ENCODE measurements around the gene IMPA2. TPM values are rescaled to one million over a fixed set of nuclear protein-coding genes. Genes with fewer than 3 reads are reported as not detected.
A peak's percentile ranks its signal among the peaks of the same experiment; 100 is the strongest.
"Not testable (repeated sequence)": the region's sequence is repeated elsewhere in the genome, so short reads cannot be mapped to it uniquely, and the experiment has no call there.

The IMPA2 gene
- total RNA-seq, 2 experiments from 2014 or later, result 17.7 to 20.8 TPM

DNA sequence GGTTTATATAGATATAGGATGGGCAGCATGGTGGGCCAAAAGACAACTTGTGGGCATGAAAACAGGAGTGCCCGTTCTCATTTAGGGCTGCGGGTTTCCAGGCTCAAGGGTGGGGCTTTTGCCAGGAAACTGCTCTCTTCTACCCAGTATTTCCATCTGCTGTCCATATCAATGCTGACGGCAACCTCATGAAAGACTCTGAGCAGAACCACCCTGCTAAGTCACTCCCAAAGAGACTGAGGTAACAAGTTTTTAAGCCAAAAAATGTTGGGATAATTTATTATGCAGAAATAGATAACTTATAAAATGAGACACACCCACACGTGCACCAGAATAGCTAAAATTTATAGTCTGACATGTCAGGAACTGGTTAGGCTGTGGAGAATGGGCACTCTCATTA is 37.1 kb upstream of the IMPA2 start:
- TF ChIP-seq CTCF (IDR thresholded peaks at IDR 0.05), result no peak
- ChIA-PET CTCF (interaction anchor here (3.8 kb wide), 1 partner anchor 51 kb away, joined by 27 read pairs; no protein-coding TSS in a partner anchor), POLR2A (no interaction called here)
- Mint-ChIP-seq H3K4me1 (ENCODE audit: low read depth) (peaks cover 5% of the 10 kb centered on the region), H3K9me3 (no peaks in the 10 kb centered on the region), H3K27ac (no peak overlapping the region), H3K4me3 (no peak overlapping the region), H3K36me3 (ENCODE audit: low read depth) (no peaks in the 10 kb centered on the region), H3K27me3 (no peaks in the 10 kb centered on the region)
- ATAC-seq (no peak), DNase-seq (no peak)
- intact Hi-C loops (cut with micrococcal nuclease), result no loop called here

GRCh38 chr18:11944786-11945185 is 36.5 kb upstream of the IMPA2 start:
- Mint-ChIP-seq H3K36me3 (ENCODE audit: low read depth) (no peaks in the 10 kb centered on the region), H3K27me3 (no peaks in the 10 kb centered on the region), H3K4me3 (no peak overlapping the region), H3K9me3 (no peaks in the 10 kb centered on the region), H3K27ac (no peak overlapping the region), H3K4me1 (ENCODE audit: low read depth) (peaks cover 5% of the 10 kb centered on the region)
- POLR2A ChIA-PET, result no interaction called here
- intact Hi-C loops (cut with micrococcal nuclease), result loop anchor here (5.0 kb wide), 1 partner anchor 38 kb away; the partner anchor contains the start of gene IMPA2
- CTCF ChIA-PET, result interaction anchor here (3.8 kb wide), 1 partner anchor 50 kb away, joined by 27 read pairs; no protein-coding TSS in a partner anchor
- no peak for TF ChIP-seq CTCF (IDR thresholded peaks at IDR 0.05)
- ATAC-seq (no peak), DNase-seq (no peak)

DNA sequence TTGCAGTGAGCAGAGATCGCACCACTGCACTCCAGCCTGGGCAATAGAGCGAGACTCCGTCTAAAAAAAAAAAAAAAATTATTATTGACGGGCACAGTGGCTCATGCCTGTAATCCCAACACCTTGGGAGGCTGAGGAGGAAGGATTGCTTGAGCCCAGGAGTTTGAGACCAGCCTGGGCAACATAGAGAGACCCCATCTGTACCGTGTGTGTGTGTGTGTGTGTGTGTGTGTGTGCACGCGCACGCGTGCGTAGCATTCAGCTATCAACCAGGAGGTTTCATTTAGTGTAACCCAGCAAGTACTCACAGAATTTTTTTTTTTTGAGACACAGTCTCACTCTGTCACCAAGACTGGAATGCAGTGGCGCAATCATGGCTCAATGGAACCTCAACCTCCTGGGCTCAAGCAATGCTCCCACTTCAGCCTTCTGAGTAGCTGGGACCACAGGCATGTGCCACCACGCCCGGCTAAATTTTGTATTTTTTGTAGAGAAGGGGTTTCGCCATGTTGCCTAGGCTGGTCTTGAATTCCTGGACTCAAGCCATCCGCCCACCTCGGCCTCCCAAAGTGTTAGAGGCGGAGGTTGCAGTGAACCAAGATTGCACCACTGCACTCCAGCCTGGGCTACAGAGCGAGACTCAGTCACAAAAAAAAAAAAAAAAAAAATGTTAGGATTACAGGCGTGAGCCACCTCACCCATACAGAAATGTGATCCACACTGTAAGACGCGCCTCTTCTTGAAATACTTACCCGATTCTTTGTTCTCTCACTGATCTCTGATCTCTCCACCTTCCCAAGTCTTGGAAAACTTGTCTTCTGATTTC is 35.3 kb upstream of the IMPA2 start:
- not testable (repeated sequence) for ATAC-seq; DNase-seq; H3K9me3 Mint-ChIP-seq; H3K27ac Mint-ChIP-seq; H3K36me3 Mint-ChIP-seq (ENCODE audit: low read depth); H3K4me1 Mint-ChIP-seq (ENCODE audit: low read depth); H3K27me3 Mint-ChIP-seq
- intact Hi-C loops (cut with micrococcal nuclease), result loop anchor here (5.0 kb wide), 1 partner anchor 36 kb away; the partner anchor contains the start of gene IMPA2
- ChIA-PET POLR2A (interaction anchor here (1.3 kb wide), 1 partner anchor 10 kb away, joined by 4 read pairs; no protein-coding TSS in a partner anchor), CTCF (interaction anchor here (1.0 to 5.4 kb wide), 4 partner anchors 8 to 291 kb away, joined by 3 to 56 read pairs (median 18); no protein-coding TSS in a partner anchor)
- peak overlapping the region; percentile 47 for H3K4me3 Mint-ChIP-seq

GRCh38 chr18:11946756-11947155 is 34.6 kb upstream of the IMPA2 start:
- Mint-ChIP-seq H3K9me3 (no peaks in the 10 kb centered on the region), H3K36me3 (ENCODE audit: low read depth) (no peaks in the 10 kb centered on the region), H3K4me3 (peak overlapping the region; percentile 47), H3K27me3 (no peaks in the 10 kb centered on the region), H3K27ac (no peak overlapping the region), H3K4me1 (ENCODE audit: low read depth) (peaks cover 5% of the 10 kb centered on the region)
- POLR2A ChIA-PET, result interaction anchor here (0.7 to 3.6 kb wide), 3 partner anchors 10 to 35 kb away, joined by 3 to 15 read pairs (median 4); partner anchors contain the start of gene IMPA2
- TF ChIP-seq CTCF (IDR thresholded peaks at IDR 0.05), result no peak
- DNase-seq (peak; percentile 12), ATAC-seq (peak; percentile 18)
- CTCF ChIA-PET, result interaction anchor here (0.6 to 5.4 kb wide), 5 partner anchors 9 to 291 kb away, joined by 3 to 56 read pairs (median 8); no protein-coding TSS in a partner anchor
- intact Hi-C loops (cut with micrococcal nuclease), result loop anchor here (5.0 kb wide), 1 partner anchor 36 kb away; the partner anchor contains the start of gene IMPA2

- H3K4me1 Mint-ChIP-seq (ENCODE audit: low read depth), result peaks cover 5% of the 10 kb centered on the region
- POLR2A ChIA-PET, result interaction anchor here (0.7 to 3.6 kb wide), 4 partner anchors 9 to 39 kb away, joined by 3 to 15 read pairs (median 4); partner anchors contain the start of genes IMPA2 and MPPE1
- TF ChIP-seq CTCF (IDR thresholded peaks at IDR 0.05), result no peak
- DNase-seq, result peak; percentile 82
- CTCF ChIA-PET, result interaction anchor here (0.6 to 5.4 kb wide), 6 partner anchors 10 to 292 kb away, joined by 3 to 56 read pairs (median 10); no protein-coding TSS in a partner anchor
- intact Hi-C loops (cut with micrococcal nuclease), result loop anchor here (5.0 kb wide), 1 partner anchor 35 kb away; the partner anchor contains the start of gene IMPA2
- no peaks in the 10 kb centered on the region for H3K36me3 Mint-ChIP-seq (ENCODE audit: low read depth)
- peak overlapping the region; percentile 87 for H3K27ac Mint-ChIP-seq
- no peaks in the 10 kb centered on the region for H3K9me3 Mint-ChIP-seq
- H3K4me3 Mint-ChIP-seq, result peak overlapping the region; percentile 73
- ATAC-seq, result peak; percentile 89
- no peaks in the 10 kb centered on the region for H3K27me3 Mint-ChIP-seq
Measured at GRCh38 chr18:11947214-11948191, 33.8 kb upstream of the IMPA2 start.

Measured in activated CD8-positive, alpha-beta T cell treated with anti-CD3 and anti-CD28 coated beads for 36 hours (primary cell).